Ishikawa (cell line): ENCODE results near the gene COX4I2.

ENCODE experiments used
- CEBPB ChIP-seq: IDR thresholded peaks from 2 replicates; pipeline ENCODE4 v1.6.1; 2012
- CREB1 ChIP-seq: IDR thresholded peaks from 2 replicates; pipeline ENCODE4 v1.6.1; 2012; ENCODE audit warnings: low read depth
- EGR1 ChIP-seq: IDR thresholded peaks from 2 replicates; pipeline ENCODE4 v1.6.1; 2012
- EP300 ChIP-seq: IDR thresholded peaks from 2 replicates; pipeline ENCODE4 v1.6.1; 2012; ENCODE audit warnings: borderline replicate concordance
- FOXM1 ChIP-seq: IDR thresholded peaks from 2 replicates; pipeline ENCODE4 v1.6.1; 2012; ENCODE audit warnings: low read depth, borderline replicate concordance
- NFIC ChIP-seq: IDR thresholded peaks from 2 replicates; pipeline ENCODE4 v1.6.1; 2012
- RAD21 ChIP-seq: IDR thresholded peaks from 2 replicates; pipeline ENCODE4 v1.6.1; 2012; ENCODE audit warnings: low read depth
- TAF1 ChIP-seq: IDR thresholded peaks from 2 replicates; pipeline ENCODE4 v1.6.1; 2012; ENCODE audit warnings: low read depth, mild to moderate bottlenecking
- TCF12 ChIP-seq: IDR thresholded peaks from 2 replicates; pipeline ENCODE4 v1.6.1; 2012; ENCODE audit warnings: low read depth
- TEAD4 ChIP-seq: IDR thresholded peaks from 2 replicates; pipeline ENCODE4 v1.6.1; 2012
- YY1 ChIP-seq: IDR thresholded peaks from 2 replicates; pipeline ENCODE4 v1.6.1; 2012; ENCODE audit warnings: low read depth
- ZBTB7A ChIP-seq: IDR thresholded peaks from 2 replicates; pipeline ENCODE4 v1.6.1; 2012; ENCODE audit warnings: low read depth
- TF ChIP-seq, protein P1 (sequence below): IDR thresholded peaks from 2 replicates; pipeline ENCODE4 v1.6.1; 2012
- TF ChIP-seq, protein P2 (sequence below): IDR thresholded peaks from 2 replicates; pipeline ENCODE4 v1.6.1; 2012
- TF ChIP-seq, protein P3 (sequence below): IDR thresholded peaks from 2 replicates; pipeline ENCODE4 v1.6.1; 2012; ENCODE audit warnings: low read depth, mild to moderate bottlenecking

The COX4I2 gene

DNA sequence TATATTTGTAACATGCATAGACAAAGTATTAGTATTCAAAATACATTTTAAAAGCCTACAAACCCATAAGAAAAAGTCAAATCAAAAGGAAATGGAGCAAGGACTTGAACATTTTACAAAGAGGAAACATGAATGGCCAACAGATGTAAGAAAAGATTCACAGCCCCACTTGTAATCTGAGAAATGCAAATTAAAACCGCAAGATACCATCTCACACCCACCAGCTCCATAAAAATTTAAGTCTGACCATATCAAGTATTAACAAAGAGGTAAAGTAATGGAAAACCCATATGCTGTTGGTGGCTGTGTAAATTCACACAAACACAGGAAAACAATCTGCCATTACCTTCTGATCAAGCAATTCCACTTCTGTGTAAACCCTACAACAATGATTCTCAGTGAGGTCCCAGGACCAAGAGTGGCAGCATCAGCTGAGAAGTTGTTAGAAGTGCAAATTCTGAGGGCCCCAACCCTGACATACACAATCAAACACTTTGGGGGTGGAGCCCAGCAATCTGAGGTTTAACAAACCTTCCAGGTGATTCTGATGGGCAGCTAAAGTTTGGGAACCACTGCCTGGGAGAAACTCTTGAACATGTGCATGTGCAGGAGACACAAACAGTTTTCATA lies 54.0 kb downstream of the COX4I2 start:
- no peak for TF ChIP-seq YY1
- 0 out of 2 replicates have a peak, but pooled peaks have one; percentile 10 for TF ChIP-seq NFIC

DNA sequence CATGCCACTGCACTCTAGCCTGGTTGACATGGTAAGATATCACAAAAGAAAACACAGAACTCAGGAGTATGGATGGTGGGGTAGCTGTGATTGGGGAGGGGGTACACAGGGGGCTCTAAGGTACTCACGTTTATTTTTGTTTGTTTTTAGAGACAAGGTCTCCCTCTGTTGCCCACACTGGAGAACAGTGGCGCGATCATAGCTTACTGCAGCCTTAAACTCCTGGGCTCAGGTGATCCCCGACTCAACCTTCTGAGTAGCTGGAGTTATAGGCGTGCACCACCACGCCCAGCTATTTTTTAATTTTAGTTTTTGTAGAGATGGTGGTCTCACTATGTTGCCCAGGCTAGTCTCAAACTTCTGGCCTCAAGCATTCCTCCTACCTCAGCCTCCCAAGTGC lies 55.7 kb downstream of the COX4I2 start:
- no peak for TF ChIP-seq RAD21
- TF ChIP-seq YY1 = no peak
- no peak for TF ChIP-seq EGR1
- TF ChIP-seq NFIC = no peak
- no peak for TF ChIP-seq CEBPB
- TF ChIP-seq EP300 = no peak
- TF ChIP-seq, protein P1, sequence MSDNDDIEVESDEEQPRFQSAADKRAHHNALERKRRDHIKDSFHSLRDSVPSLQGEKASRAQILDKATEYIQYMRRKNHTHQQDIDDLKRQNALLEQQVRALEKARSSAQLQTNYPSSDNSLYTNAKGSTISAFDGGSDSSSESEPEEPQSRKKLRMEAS = no peak
- no peak for TF ChIP-seq CREB1
- no peak for TF ChIP-seq TCF12
- TF ChIP-seq, protein P2, sequence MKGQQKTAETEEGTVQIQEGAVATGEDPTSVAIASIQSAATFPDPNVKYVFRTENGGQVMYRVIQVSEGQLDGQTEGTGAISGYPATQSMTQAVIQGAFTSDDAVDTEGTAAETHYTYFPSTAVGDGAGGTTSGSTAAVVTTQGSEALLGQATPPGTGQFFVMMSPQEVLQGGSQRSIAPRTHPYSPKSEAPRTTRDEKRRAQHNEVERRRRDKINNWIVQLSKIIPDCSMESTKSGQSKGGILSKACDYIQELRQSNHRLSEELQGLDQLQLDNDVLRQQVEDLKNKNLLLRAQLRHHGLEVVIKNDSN = no peak
- no peak for TF ChIP-seq FOXM1
- no peak for TF ChIP-seq ZBTB7A

DNA sequence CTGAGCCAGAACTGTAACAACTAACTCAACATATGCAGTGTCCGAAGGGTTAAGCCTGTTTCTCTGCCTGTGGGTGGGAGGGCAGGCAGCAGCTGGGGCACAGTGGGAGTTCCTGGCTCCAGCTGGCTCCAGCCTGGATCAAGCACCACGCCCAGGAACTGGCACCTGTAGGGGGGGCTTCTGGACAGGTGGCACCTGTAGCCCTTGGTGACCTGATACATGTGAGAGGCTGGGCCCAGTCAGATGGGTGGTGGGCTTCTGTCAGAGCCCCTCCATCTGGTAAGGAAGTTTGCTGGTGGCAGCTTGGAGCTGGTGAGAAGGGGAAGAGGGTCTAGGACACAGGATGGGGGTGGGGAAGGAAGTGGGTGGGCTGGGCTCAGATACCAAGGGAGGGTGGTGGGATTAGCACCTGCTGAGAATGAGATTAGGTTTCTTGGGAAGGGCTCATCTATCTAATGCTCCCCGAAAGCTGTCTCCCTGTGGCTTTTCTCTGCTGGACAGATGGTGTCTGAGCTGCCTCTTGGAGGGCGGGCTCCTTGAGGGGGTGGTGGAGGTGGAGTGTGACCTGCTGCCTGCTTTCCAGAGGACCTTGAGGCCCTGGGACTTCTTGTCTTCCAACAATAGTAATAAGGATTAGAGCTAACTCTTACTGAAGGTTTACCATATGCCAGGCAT lies 56.4 kb downstream of the COX4I2 start:
- TF ChIP-seq EP300 (peak; percentile 96), YY1 (peak; percentile 49; the same call in 1 of the 2 replicates), TAF1 (no peak), NFIC (peak; percentile 89), CEBPB (0 out of 2 replicates have a peak, but pooled peaks have one; percentile 14), RAD21 (0 out of 2 replicates have a peak, but pooled peaks have one; percentile 14), ZBTB7A (peak; percentile 99), CREB1 (no peak), TEAD4 (peak; percentile 80), TCF12 (peak; percentile 99), FOXM1 (peak; percentile 94), EGR1 (peak; percentile 79)
- TF ChIP-seq, protein P1 = peak; percentile 56; the same call in 1 of the 2 replicates
- TF ChIP-seq, protein P3, sequence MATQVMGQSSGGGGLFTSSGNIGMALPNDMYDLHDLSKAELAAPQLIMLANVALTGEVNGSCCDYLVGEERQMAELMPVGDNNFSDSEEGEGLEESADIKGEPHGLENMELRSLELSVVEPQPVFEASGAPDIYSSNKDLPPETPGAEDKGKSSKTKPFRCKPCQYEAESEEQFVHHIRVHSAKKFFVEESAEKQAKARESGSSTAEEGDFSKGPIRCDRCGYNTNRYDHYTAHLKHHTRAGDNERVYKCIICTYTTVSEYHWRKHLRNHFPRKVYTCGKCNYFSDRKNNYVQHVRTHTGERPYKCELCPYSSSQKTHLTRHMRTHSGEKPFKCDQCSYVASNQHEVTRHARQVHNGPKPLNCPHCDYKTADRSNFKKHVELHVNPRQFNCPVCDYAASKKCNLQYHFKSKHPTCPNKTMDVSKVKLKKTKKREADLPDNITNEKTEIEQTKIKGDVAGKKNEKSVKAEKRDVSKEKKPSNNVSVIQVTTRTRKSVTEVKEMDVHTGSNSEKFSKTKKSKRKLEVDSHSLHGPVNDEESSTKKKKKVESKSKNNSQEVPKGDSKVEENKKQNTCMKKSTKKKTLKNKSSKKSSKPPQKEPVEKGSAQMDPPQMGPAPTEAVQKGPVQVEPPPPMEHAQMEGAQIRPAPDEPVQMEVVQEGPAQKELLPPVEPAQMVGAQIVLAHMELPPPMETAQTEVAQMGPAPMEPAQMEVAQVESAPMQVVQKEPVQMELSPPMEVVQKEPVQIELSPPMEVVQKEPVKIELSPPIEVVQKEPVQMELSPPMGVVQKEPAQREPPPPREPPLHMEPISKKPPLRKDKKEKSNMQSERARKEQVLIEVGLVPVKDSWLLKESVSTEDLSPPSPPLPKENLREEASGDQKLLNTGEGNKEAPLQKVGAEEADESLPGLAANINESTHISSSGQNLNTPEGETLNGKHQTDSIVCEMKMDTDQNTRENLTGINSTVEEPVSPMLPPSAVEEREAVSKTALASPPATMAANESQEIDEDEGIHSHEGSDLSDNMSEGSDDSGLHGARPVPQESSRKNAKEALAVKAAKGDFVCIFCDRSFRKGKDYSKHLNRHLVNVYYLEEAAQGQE = no peak
- TF ChIP-seq, protein P2 = no peak
